NCI-H748 treated with DMSO at 0.1 percent for 48 hours (cell line): Measurements from ENCODE around the gene NSFL1C.
A peak's percentile ranks its signal among the peaks of the same experiment; 100 is the strongest.
"Not testable (repeated sequence)": the region's sequence is repeated elsewhere in the genome, so short reads cannot be mapped to it uniquely, and the experiment has no call there.

ENCODE experiments used
- DNase-seq: peaks from one replicate; lab custom pipeline; 2025; lab: John Stamatoyannopoulos, UW

NSFL1C gene

DNA sequence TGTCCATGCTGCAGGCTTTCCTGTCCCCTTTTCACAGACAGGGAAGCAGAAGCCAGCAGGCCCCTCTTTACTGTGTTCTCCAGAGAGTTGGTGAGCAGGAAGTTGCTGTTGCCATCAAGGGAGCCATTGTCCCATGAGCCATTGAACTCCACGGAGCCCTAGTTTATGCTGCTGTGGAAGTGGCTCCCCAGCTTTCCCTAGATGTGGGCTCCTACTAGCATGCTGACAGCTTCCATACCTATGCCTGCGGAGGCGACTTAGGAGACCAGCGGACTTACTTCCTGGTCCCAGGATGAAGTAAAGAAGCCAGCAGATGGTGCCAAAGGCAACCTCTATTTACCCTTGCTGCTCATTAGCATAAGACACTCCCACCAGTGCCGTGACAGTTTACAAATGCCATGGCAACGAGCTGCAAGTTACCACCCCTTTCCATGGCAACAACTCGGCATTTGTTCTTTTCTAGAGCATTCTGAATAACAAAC lies 43.0 kb downstream of the NSFL1C start:
- no peak for DNase-seq

DNA sequence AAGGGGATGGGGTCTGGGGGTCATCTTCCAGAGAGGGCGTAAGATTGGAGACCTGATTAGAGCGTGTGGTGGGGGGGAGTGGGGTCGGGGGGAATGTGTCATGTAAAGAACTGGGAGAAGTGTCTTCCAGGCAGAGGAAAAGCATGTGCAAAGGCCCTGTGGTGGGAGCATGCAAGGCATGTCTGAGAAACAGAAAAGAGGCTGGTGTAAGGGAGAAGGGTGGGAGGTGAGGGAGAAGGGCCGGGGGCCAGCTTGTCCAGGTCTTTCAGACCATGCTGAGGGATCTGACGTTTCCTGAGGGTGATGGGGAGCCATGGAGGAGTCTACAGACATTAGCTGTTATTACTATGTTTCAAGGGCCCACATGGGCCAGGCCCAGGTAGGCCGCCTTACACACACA lies 43.4 kb downstream of the NSFL1C start:
- DNase-seq = no peak

- no peak for DNase-seq
Measured at GRCh38 chr20:1422753-1423152, 43.9 kb downstream of the NSFL1C start.

DNA sequence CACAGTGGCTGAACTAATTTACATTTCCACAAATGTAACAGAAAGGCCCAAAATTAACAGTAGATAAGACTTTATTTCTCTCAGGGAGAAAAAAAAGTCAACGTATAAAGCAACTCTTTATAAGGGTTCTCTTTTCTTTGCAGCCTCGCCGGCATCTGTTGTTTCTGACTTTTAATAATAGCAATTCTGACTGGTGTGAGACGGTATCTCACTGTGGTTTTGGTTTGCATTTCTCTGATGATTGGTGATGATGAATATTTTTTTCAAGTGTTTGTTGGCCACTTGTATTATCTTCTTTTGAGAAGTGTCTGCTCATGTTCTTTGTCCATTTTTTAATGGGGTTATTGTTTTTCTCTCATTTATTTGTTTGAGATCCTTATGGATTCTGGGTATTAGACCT lies 46.6 kb downstream of the NSFL1C start:
- DNase-seq = no peak

DNA sequence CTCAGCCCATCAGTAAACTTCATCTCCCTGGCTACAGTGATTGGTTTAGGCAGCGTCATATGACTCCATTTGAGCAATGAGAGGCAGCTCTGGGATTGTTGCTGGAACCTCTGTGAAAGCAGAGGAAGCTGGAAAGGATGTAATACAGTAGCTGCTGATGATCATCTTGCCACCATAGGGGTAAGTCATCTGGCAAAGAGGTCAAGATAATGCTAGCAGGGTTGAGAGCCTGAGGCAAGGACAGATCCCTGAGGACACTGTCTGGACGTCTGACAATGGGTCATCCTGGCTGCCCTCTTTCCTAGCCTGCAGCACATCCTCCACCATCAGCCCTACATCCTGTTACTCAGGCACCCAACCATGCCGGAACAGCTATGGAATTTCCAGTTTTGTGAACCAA lies 48.3 kb downstream of the NSFL1C start:
- DNase-seq = no peak

- DNase-seq = no peak
Measured at GRCh38 chr20:1417790-1418189, 48.9 kb downstream of the NSFL1C start.

- no peak for DNase-seq
Measured at GRCh38 chr20:1417273-1417672, 49.4 kb downstream of the NSFL1C start.

DNA sequence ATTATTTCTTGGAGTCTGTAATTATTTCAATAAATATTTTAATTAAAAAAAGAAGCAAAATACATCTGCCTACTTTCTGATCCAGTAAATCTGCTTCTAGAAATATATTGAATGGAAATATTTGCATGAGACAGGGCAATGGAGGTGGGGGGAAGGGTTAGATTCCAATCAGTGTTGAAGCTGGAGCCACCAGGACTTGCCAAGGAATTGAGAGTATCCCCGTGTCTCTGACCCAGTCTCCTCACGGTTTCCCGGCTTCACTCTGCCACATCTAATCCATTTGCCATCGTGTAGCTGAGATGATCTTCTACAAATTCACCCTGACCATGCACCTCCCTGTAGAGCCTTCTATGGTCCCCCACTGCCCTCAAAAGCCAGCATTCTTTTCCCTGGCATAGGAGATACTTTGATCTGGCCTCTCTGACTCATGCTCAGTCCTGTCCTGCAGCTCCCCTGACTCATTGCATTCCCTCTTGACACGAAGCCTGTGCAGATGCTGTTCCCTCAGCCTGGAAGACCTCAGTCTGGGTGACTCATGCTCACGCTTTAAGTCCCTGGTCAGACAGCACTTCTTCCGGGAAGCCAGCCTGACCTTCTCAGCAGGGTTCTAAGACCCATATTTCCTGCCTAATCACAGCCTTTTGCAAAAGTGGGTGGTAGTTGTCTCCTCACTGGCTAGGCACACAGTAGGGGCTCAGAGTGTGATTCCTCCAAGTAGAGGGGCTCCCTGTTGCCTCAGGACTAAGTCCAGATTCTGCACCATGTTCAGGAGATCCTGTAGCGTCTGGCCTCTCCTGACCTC lies 50.8 kb downstream of the NSFL1C start:
- no peak for DNase-seq

DNA sequence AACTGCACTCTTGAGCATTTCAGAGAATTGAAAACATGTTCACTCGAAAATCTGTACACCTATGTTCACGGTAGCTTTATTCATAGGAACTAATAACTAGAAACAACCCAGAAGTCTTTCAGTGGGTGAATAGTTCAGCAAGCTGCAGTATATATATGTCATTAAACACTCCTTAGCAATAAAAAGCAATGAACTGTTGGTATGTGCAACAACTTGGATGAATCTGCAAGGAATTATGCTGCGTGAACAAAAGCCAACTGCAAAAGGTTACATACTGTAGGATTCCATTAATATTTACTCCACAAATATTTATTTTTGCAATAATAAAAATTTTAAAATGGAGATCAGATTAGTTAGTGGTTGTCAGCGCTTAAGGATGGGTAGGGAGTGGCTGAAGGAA lies 51.7 kb downstream of the NSFL1C start:
- DNase-seq = no peak

DNA sequence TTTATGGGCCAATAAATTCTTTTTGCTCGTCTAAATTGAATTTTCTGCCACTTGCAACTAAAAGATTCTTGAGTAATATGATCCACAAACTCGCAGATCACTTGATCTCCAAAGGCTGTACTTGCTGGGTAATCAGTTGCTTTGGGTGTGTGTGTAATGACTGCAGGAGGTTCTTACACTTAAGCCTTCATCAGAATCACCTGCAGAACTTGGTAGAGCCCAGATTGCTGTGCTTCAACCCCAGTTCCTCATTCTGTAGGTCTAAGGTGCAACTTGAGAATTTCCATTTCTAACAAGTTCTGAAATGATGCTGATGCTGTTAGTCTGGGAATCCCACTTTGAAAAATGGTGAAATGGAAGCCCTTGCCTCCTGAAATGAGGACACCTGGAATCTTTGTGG lies 60.8 kb downstream of the NSFL1C start:
- no peak for DNase-seq

GRCh38 chr20:1403624-1404023 lies 63.0 kb downstream of the NSFL1C start:
- no peak for DNase-seq

DNA sequence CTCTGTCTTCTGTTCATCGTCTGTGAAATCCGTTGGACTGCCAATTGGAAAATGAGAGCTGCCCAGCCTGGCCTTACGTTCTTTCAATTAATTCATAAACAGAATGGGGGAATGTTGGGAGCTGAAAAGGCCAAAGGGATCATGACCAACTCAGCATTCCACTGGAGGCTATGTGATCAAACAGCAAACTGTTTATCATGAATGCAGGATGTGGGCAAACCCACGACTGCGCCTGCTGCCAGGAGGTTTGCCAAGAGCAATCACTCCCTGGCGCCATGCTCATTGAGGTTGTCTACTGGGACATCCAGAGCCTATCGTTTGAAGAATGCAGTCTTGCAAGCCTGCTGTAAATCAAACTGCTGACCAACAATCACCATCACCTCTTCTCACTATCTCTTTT lies 64.5 kb downstream of the NSFL1C start:
- DNase-seq = no peak

- no peak for DNase-seq
Measured at GRCh38 chr20:1401451-1401907, 65.2 kb downstream of the NSFL1C start.

DNA sequence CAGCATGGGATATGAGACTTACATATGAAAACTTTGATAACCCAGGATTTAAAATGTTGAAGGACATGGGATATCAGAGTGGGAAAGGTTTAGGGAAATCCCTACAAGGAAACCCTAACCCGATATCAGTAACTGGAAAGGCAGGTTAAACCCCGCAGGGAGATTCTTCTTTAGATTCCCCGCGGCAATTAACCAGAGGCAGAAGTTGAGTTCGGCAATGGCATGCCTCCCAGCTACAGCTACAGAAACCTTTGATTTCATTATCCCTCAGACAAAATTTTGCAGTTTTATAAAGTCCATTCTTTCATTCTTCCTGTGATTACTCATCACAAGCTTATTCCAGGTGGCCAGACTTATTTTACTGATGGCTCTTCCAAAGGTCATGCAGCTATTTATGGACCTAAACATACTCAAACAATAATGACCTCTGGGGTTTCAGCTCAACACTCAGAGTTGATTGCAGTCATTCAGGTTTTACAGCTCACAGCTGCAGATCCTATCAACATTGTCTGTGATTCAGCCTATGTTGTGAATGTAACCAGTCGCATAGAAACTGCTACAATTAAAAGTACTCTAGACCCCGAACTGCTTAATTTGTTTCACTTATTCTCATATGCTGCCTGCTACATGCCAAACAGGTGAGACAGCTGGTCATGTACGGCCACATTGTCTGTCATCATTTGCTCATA lies 66.8 kb downstream of the NSFL1C start:
- DNase-seq = peak; percentile 97

GRCh38 chr20:1398185-1398584 lies 68.5 kb downstream of the NSFL1C start:
- not testable (repeated sequence) for DNase-seq

- DNase-seq = no peak
Measured at GRCh38 chr20:1397710-1398109, 68.9 kb downstream of the NSFL1C start.

DNA sequence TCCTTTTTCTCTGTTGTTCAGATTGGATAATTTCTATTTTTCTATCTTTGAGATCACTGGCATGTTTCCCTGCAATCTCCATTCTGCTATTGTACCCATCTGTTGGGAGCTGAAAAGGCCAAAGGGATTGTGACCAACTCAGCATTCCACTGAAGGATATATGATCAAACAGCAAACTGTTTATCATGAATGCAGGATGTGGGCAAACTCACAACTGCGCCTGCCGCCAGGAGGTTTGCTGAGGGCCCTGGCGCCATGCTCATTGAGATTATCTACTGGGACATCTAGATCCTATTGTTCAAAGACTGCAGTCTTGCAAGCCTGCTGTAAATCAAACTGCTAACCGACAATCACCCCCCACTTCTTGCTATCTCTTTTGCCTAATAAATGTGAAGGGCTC lies 69.9 kb downstream of the NSFL1C start:
- DNase-seq = no peak

DNA sequence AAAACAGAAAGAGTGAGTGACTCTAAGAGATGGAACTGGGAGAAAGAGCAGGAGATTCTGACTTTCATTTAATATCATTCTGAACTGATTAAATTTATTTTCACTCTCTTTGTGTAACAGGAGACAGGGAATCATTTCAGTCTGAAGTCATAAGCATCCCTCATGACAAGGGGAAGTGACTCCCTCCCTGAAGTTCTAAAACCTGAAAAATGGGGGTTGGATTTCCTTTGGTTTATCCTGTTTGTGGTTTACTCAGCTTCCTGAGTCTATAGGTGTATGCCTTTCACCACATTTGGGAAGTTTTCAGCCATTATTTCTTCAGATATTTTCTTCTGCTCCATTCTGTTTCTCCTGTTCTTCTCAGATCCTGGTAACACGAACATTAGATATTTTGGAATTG lies 70.4 kb downstream of the NSFL1C start:
- no peak for DNase-seq

DNA sequence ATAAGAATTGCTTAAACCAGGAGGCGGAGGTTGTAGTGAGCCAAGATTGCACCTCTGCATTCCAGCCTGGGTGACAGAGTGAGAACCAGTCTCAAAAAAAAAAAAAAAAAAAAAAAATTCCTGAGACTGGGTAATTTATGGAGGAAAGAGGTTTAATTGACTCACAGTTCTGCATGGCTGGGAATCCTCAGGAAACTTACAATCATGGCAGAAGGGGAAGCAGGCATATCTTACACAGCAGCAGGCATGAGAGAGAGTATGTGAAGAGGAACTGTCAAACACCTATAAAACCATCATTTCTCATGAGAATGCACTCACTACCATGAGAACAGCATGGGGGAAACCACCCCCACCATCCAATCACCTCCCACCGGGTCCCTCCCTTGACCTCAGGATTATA lies 72.0 kb downstream of the NSFL1C start:
- no peak for DNase-seq

DNA sequence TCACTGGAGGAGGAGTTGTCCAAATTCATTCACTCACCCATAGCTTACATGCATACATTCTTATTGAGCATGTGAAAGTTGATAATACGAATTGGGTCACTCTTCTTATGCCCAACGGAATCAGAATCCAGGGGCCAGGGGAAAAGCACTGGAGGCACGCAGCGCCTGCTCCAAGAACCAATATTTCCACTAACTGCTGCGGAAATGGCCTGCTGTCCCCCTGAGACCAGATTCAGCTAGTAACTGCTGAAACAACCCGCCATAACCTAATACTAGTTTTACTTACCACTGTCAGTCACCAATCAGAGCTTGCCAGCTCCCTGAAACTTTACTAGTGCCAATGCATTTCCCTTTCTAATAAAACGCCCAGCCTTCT lies 73.2 kb downstream of the NSFL1C start:
- no peak for DNase-seq

DNA sequence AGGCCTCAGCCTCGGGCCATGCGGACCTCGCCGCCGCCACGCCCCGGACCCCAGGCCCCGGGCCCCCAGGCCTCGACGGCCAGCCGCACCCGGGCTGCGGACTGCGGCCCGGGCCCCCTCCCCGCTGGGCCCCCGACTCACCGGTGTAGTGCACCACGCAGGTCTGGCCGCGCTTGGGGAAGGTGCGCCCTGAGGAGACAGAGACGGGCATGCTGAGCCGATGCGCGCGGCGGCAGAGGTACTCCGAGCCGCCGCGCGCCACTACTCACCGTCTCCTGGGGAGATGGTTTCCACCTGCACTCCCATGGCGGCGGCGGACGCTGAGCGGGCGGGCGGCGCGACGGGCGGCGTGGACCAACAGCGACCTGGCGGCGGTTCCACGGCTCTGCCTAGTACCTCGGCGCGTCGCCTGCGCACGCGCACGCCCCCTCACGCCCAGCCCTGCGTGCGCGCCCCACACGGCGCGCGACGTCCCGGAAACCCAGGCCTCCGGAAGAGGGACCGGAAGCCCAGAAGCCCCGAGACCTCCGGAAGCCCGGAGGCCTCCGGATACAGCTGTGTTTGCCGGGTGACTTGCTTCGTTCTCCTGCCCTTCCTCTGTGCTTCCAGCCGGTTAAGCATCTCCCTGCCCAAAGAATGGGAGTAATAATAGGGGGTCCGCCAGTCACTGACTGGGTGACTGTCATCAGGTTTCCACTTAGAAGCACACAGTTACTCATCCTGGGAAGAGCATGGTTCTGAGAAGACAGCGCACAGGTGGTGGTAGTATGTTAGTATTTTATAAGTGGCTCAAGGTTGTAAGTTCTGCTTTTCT lies 73.7 kb downstream of the NSFL1C start, which contains the start of gene FKBP1A:
Gene FKBP1A, minus strand, starts transcription at position 362 of the 814 bp plus-strand sequence. Its CDS starts 56 bp downstream, at position 306.
- DNase-seq = peak; percentile 91

DNA sequence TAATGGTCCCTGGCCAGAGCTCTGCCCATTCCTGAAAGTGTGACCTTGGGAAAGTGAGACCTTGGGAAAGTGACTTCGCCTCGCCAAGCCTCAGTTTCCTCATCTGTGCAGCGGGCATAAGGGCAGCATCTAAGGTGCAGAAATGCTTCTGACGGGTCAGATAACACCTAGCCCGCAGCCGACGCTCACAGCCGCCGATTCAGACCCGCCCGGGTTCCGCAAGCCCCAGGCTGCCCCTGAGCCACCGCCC lies 74.3 kb downstream of the NSFL1C start:
- no peak for DNase-seq
